WTC11 (cell line): ENCODE data around the gene ZNF609. TPM values are rescaled to one million over a fixed set of nuclear protein-coding genes. Genes with fewer than 3 reads are reported as not detected.

Source experiments
- ATAC-seq: fragments of 200-7000 bp; cut with Tn5 transposase; 2 replicates; pipeline ENCODE4 v1.10.0; 2021; ENCODE audit warnings: mild to moderate bottlenecking, moderate library complexity
- CTCF ChIA-PET: fragments of 300-600 bp; sonication (Branson Sonifier 250); formaldehyde crosslinking; loops from one replicate; lab custom pipeline; 2021; ENCODE audit warnings: antibody characterized with exemption; lab: Charles Lee
- POLR2A ChIA-PET: fragments of 350-600 bp; sonication (Branson Sonifier 250); formaldehyde crosslinking; loops from one replicate; lab custom pipeline; 2021; ENCODE audit warnings: antibody characterized with exemption; lab: Charles Lee
- DNase-seq: peaks from one replicate; pipeline ENCODE4 v3.0.0; 2021; ENCODE audit warnings: low spot score
- H3K27ac Mint-ChIP-seq: 2 replicates; pipeline ENCODE4 v1.8.0; 2021; ENCODE audit warnings: mixed read lengths
- H3K27me3 Mint-ChIP-seq: 2 replicates; pipeline ENCODE4 v1.8.0; 2021; ENCODE audit warnings: low read depth, mild to moderate bottlenecking, moderate library complexity, mixed read lengths
- H3K36me3 Mint-ChIP-seq: 2 replicates; pipeline ENCODE4 v1.8.0; 2021; ENCODE audit warnings: mixed read lengths
- H3K4me1 Mint-ChIP-seq: 2 replicates; pipeline ENCODE4 v1.8.0; 2022; ENCODE audit warnings: mixed read lengths
- H3K4me3 Mint-ChIP-seq: 2 replicates; pipeline ENCODE4 v1.8.0; 2021; ENCODE audit warnings: mild to moderate bottlenecking, moderate library complexity, mixed read lengths
- H3K9me3 Mint-ChIP-seq: 2 replicates; pipeline ENCODE4 v1.8.0; 2021; ENCODE audit warnings: mixed read lengths
- AFF4 ChIP-seq: sonication (generic); formaldehyde crosslinking; IDR thresholded peaks from 2 replicates; pipeline ENCODE4 v1.8.1; 2023; ENCODE audit warnings: mild to moderate bottlenecking, missing genetic modification reagents, borderline replicate concordance
- ATF6 ChIP-seq: sonication (generic); formaldehyde crosslinking; IDR thresholded peaks from 2 replicates; pipeline ENCODE4 v1.8.1; 2023; ENCODE audit warnings: mild to moderate bottlenecking, missing genetic modification reagents
- CREB1 ChIP-seq: sonication (generic); formaldehyde crosslinking; IDR thresholded peaks from 2 replicates; pipeline ENCODE4 v1.8.0; 2023; ENCODE audit warnings: mild to moderate bottlenecking, missing genetic modification reagents
- NFATC4 ChIP-seq: fragments of 250-450 bp; sonication (Bioruptor Pico); IDR thresholded peaks from 2 replicates; pipeline ENCODE4 v1.9.0; 2021; ENCODE audit warnings: mild to moderate bottlenecking
- ZNF396 ChIP-seq: fragments of 250-450 bp; sonication (Bioruptor Pico); IDR thresholded peaks from 2 replicates; pipeline ENCODE4 v1.8.0; 2021; ENCODE audit warnings: mild to moderate bottlenecking, moderate library complexity, borderline replicate concordance
- ZNF671 ChIP-seq: fragments of 250-450 bp; sonication (Bioruptor Pico); IDR thresholded peaks from 2 replicates; pipeline ENCODE4 v1.8.0; 2021; ENCODE audit warnings: mild to moderate bottlenecking
- total RNA-seq: library from RNA; stranded (reverse); gene quantifications from 3 replicates; pipeline ENCODE4 v1.2.3, GENCODE V29; 2021
- TF ChIP-seq, protein P1 (sequence below): fragments of 200-600 bp; IDR thresholded peaks from 2 replicates; pipeline ENCODE4 v1.8.0; 2022; ENCODE audit warnings: antibody characterized with exemption
- TF ChIP-seq, protein P2 (sequence below): sonication (generic); formaldehyde crosslinking; IDR thresholded peaks from 2 replicates; pipeline ENCODE4 v1.8.0; 2022; ENCODE audit warnings: mild to moderate bottlenecking, missing genetic modification reagents
- TF ChIP-seq, protein P3 (sequence below): sonication (generic); formaldehyde crosslinking; conservative IDR thresholded peaks from 2 replicates; pipeline ENCODE4 v1.8.1; 2023; ENCODE audit warnings: mild to moderate bottlenecking, low read depth, missing genetic modification reagents, moderate library complexity
- TF ChIP-seq, protein P4 (sequence below): fragments of 250-450 bp; sonication (Bioruptor Pico); IDR thresholded peaks from 2 replicates; pipeline ENCODE4 v1.9.0; 2021; ENCODE audit warnings: mild to moderate bottlenecking, borderline replicate concordance

ZNF609 gene
- total RNA-seq, 1 experiment from 2014 or later: 47.4 TPM

- POLR2A ChIA-PET: interaction anchor here (0.6 to 1.7 kb wide), 4 partner anchors 9 to 133 kb away, joined by 3 to 6 read pairs (median 5); no protein-coding TSS in a partner anchor
- TF ChIP-seq ZNF396 (no peak), ZNF671 (CRISPR knock-in tag) (no peak), NFATC4 (CRISPR knock-in tag) (no peak), ATF6 (CRISPR knock-in tag) (no peak)
- TF ChIP-seq, protein P1, sequence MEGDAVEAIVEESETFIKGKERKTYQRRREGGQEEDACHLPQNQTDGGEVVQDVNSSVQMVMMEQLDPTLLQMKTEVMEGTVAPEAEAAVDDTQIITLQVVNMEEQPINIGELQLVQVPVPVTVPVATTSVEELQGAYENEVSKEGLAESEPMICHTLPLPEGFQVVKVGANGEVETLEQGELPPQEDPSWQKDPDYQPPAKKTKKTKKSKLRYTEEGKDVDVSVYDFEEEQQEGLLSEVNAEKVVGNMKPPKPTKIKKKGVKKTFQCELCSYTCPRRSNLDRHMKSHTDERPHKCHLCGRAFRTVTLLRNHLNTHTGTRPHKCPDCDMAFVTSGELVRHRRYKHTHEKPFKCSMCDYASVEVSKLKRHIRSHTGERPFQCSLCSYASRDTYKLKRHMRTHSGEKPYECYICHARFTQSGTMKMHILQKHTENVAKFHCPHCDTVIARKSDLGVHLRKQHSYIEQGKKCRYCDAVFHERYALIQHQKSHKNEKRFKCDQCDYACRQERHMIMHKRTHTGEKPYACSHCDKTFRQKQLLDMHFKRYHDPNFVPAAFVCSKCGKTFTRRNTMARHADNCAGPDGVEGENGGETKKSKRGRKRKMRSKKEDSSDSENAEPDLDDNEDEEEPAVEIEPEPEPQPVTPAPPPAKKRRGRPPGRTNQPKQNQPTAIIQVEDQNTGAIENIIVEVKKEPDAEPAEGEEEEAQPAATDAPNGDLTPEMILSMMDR: no peak
- TF ChIP-seq, protein P2, sequence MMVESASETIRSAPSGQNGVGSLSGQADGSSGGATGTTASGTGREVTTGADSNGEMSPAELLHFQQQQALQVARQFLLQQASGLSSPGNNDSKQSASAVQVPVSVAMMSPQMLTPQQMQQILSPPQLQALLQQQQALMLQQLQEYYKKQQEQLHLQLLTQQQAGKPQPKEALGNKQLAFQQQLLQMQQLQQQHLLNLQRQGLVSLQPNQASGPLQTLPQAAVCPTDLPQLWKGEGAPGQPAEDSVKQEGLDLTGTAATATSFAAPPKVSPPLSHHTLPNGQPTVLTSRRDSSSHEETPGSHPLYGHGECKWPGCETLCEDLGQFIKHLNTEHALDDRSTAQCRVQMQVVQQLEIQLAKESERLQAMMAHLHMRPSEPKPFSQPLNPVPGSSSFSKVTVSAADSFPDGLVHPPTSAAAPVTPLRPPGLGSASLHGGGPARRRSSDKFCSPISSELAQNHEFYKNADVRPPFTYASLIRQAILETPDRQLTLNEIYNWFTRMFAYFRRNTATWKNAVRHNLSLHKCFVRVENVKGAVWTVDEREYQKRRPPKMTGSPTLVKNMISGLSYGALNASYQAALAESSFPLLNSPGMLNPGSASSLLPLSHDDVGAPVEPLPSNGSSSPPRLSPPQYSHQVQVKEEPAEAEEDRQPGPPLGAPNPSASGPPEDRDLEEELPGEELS (CRISPR knock-in tag): no peak
- TF ChIP-seq, protein P3, sequence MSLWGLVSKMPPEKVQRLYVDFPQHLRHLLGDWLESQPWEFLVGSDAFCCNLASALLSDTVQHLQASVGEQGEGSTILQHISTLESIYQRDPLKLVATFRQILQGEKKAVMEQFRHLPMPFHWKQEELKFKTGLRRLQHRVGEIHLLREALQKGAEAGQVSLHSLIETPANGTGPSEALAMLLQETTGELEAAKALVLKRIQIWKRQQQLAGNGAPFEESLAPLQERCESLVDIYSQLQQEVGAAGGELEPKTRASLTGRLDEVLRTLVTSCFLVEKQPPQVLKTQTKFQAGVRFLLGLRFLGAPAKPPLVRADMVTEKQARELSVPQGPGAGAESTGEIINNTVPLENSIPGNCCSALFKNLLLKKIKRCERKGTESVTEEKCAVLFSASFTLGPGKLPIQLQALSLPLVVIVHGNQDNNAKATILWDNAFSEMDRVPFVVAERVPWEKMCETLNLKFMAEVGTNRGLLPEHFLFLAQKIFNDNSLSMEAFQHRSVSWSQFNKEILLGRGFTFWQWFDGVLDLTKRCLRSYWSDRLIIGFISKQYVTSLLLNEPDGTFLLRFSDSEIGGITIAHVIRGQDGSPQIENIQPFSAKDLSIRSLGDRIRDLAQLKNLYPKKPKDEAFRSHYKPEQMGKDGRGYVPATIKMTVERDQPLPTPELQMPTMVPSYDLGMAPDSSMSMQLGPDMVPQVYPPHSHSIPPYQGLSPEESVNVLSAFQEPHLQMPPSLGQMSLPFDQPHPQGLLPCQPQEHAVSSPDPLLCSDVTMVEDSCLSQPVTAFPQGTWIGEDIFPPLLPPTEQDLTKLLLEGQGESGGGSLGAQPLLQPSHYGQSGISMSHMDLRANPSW (CRISPR knock-in tag): no peak
- TF ChIP-seq, protein P4, sequence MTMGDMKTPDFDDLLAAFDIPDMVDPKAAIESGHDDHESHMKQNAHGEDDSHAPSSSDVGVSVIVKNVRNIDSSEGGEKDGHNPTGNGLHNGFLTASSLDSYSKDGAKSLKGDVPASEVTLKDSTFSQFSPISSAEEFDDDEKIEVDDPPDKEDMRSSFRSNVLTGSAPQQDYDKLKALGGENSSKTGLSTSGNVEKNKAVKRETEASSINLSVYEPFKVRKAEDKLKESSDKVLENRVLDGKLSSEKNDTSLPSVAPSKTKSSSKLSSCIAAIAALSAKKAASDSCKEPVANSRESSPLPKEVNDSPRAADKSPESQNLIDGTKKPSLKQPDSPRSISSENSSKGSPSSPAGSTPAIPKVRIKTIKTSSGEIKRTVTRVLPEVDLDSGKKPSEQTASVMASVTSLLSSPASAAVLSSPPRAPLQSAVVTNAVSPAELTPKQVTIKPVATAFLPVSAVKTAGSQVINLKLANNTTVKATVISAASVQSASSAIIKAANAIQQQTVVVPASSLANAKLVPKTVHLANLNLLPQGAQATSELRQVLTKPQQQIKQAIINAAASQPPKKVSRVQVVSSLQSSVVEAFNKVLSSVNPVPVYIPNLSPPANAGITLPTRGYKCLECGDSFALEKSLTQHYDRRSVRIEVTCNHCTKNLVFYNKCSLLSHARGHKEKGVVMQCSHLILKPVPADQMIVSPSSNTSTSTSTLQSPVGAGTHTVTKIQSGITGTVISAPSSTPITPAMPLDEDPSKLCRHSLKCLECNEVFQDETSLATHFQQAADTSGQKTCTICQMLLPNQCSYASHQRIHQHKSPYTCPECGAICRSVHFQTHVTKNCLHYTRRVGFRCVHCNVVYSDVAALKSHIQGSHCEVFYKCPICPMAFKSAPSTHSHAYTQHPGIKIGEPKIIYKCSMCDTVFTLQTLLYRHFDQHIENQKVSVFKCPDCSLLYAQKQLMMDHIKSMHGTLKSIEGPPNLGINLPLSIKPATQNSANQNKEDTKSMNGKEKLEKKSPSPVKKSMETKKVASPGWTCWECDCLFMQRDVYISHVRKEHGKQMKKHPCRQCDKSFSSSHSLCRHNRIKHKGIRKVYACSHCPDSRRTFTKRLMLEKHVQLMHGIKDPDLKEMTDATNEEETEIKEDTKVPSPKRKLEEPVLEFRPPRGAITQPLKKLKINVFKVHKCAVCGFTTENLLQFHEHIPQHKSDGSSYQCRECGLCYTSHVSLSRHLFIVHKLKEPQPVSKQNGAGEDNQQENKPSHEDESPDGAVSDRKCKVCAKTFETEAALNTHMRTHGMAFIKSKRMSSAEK (CRISPR knock-in tag): no peak
- TF ChIP-seq, all 79 proteins: peak for 0
- peaks cover 71% of the 10 kb centered on the region for H3K36me3 Mint-ChIP-seq
- ATAC-seq (no peak), DNase-seq (no peak)
- no peaks in the 10 kb centered on the region for H3K27me3 Mint-ChIP-seq
- H3K27ac Mint-ChIP-seq: peak overlapping the region; percentile 98
- CTCF ChIA-PET: interaction anchor here (0.5 to 8.5 kb wide), 10 partner anchors 9 to 145 kb away, joined by 3 to 84 read pairs (median 4); no protein-coding TSS in a partner anchor
- H3K4me3 Mint-ChIP-seq: no peak overlapping the region
- H3K4me1 Mint-ChIP-seq: peaks cover 73% of the 10 kb centered on the region
- no peaks in the 10 kb centered on the region for H3K9me3 Mint-ChIP-seq
Measured at GRCh38 chr15:64690578-64691296, 230.4 kb downstream of the ZNF609 start.

DNA sequence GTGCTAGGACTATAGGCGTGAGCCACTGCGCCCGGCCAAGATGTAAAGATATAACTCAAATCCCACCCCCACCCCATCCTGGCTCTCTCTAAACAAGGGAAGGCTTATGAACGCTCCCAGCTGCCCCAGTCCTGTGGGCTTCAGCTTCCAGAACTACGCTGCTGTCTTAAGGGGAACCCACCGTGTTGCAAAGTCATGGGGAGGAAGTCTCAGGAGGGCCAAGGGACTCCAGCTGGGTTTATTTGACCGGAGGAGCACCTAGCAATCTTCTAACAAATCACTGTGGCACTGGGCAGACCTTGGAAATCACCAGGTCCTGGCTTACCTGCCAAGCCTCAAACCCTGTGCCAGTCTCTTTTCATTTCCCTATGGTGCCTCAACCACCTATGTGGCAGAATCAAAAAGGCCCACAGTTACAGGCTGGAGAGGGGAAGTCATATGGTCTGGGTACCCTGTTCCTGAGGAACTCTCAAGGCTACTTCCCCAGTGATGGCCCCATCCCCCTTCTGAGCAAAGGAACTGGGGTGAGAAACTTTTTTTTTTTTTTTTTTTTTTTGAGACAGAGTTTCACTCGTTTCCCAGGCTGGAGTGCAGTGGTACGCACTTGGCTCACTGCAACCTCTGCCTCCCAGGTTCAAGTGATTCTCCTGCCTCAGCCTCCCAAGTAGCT lies 231.7 kb downstream of the ZNF609 start:
- no peak for DNase-seq

More for the DNA sequence above, 231.7 kb downstream of the ZNF609 start:
- Mint-ChIP-seq H3K4me3 (no peak overlapping the region), H3K9me3 (no peaks in the 10 kb centered on the region)
- ChIA-PET POLR2A (interaction anchor here (0.7 kb wide), 1 partner anchor 113 kb away, joined by 3 read pairs; no protein-coding TSS in a partner anchor), CTCF (interaction anchor here (0.6 to 8.5 kb wide), 6 partner anchors 11 to 543 kb away, joined by 3 to 84 read pairs (median 6); no protein-coding TSS in a partner anchor)
- TF ChIP-seq AFF4 (CRISPR knock-in tag) (no peak), CREB1 (CRISPR knock-in tag) (no peak)
- TF ChIP-seq, all 79 proteins: peak for 0
- H3K27ac Mint-ChIP-seq: peak overlapping the region; percentile 68
- ATAC-seq: no peak
- peaks cover 74% of the 10 kb centered on the region for H3K4me1 Mint-ChIP-seq
- peaks cover 83% of the 10 kb centered on the region for H3K36me3 Mint-ChIP-seq
- no peaks in the 10 kb centered on the region for H3K27me3 Mint-ChIP-seq
